Astrocyte of the cerebellum (primary cell): ENCODE measurements around the gene FRMD4A.

Source experiments
- DNase-seq: peaks from one replicate; pipeline ENCODE4 v3.0.0-alpha.2; 2011; ENCODE audit warnings: low read depth
- H3K4me3 ChIP-seq: 2 replicates; pipeline ENCODE4 v1.5.1; 2011; ENCODE audit warnings: mild to moderate bottlenecking, low read depth, low read length, moderate library complexity
- CTCF ChIP-seq: IDR thresholded peaks from 2 replicates; pipeline ENCODE4 v1.5.1; 2012; ENCODE audit warnings: low read length, low read depth, moderate library complexity, mild to moderate bottlenecking; ENCODE audit errors: missing control alignments
- in situ Hi-C: cut with HindIII; loops from 2 replicates; pipeline ENCODE4 v1.10.0; 2017; ENCODE audit warnings: low sequenced_read_pairs

Gene FRMD4A

GRCh38 chr10:13873196-13873595 lies 457.5 kb downstream of the FRMD4A start:
- in situ Hi-C loops, result no loop called here
- no peak for DNase-seq
- TF ChIP-seq CTCF, result no peak
- H3K4me3 ChIP-seq, result no peak overlapping the region

- H3K4me3 ChIP-seq, result no peak overlapping the region
- TF ChIP-seq CTCF, result no peak
- in situ Hi-C loops, result no loop called here
- no peak for DNase-seq
Measured at GRCh38 chr10:13872411-13872810, 458.3 kb downstream of the FRMD4A start.

- no peak for TF ChIP-seq CTCF
- no peak for DNase-seq
- H3K4me3 ChIP-seq, result no peak overlapping the region
- in situ Hi-C loops, result no loop called here
Measured at GRCh38 chr10:13871776-13872175, 458.9 kb downstream of the FRMD4A start.

- no peak for DNase-seq
- in situ Hi-C loops, result no loop called here
- no peak overlapping the region for H3K4me3 ChIP-seq
- TF ChIP-seq CTCF, result no peak
Measured at GRCh38 chr10:13871011-13871410, 459.7 kb downstream of the FRMD4A start.

- no peak overlapping the region for H3K4me3 ChIP-seq
- no peak for TF ChIP-seq CTCF
- DNase-seq, result no peak
- in situ Hi-C loops, result no loop called here
Measured at GRCh38 chr10:13869295-13869664, 461.4 kb downstream of the FRMD4A start.

- DNase-seq, result no peak
- H3K4me3 ChIP-seq, result no peak overlapping the region
- in situ Hi-C loops, result no loop called here
- TF ChIP-seq CTCF, result no peak
Measured at GRCh38 chr10:13868528-13869294, 462.0 kb downstream of the FRMD4A start.
